HG02840 (cell line): ENCODE measurements around the gene ANKS3.
"Not testable (repeated sequence)": the region's sequence is repeated elsewhere in the genome, so short reads cannot be mapped to it uniquely, and the experiment has no call there.

Experiments used
- ATAC-seq: cut with Tn5 transposase; IDR thresholded peaks from one replicate; pipeline ENCODE4 v1.9.1; 2021; ENCODE audit warnings: mild to moderate bottlenecking, moderate library complexity, moderate number of reproducible peaks; ENCODE audit not compliant: unreplicated experiment, low FRiP score

ANKS3 gene

DNA sequence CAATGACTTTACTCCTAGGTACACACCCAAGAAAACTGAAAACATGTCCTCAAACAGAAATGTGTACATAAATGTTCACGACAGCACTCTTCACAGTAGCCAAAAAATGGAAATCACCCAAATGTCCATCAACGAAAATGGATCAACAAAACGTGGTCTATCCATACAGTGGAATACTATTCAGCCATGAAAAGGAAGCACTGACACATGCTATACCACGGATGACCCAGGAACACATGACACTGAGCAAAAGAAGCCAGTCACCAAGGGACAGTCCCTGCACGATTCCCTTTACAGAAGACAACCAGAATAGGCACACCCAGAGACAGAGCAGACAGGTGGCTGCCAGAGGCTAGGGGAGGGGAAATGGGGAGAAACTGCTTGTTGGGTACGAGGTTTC is 21.6 kb upstream of the ANKS3 start:
- ATAC-seq, result no peak

DNA sequence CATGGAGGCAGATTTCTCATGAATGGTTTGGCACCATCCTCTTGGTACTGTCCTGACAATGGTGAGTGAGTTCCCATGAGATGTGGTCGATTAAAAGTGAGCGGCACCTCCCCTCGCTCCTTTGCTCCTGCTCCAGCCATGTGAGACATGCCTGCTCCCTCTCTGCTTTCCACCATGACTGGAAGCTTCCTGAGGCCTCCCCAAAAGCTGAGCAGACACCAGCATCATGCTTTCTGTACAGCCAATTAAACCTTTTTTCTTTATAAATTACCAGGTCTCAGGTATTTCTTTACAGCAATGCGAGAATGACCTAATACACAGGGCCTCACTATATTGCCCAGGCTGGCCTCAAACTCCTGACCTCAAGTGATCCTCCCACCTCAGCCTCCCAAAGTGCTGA is 20.8 kb upstream of the ANKS3 start:
- ATAC-seq, result no peak

DNA sequence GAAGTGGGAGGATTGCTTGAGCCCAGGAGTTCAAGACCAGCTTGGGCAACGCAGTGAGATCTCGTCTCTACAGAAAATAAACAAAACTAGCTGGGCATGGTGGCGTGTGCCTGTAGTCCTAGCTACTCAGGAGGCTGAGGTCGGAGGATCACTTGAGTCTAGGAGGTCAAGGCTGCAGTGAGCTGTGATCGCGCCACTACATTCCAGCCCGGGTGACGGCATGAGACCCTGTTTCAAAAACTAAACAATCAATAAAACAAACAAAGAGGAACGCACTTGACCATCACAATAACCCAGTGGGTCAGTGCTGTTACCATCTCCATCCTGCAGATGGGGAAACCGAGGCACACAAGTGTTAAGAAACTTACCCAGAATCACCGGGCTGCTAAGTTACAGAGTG is 19.2 kb upstream of the ANKS3 start:
- ATAC-seq, result no peak

- ATAC-seq, result no peak
Observed at GRCh38 chr16:4752351-4753100, 18.5 kb upstream of the ANKS3 start.

GRCh38 chr16:4750896-4751295 is 16.8 kb upstream of the ANKS3 start:
- no peak for ATAC-seq

- no peak for ATAC-seq
Observed at GRCh38 chr16:4749700-4750257, 15.7 kb upstream of the ANKS3 start.

DNA sequence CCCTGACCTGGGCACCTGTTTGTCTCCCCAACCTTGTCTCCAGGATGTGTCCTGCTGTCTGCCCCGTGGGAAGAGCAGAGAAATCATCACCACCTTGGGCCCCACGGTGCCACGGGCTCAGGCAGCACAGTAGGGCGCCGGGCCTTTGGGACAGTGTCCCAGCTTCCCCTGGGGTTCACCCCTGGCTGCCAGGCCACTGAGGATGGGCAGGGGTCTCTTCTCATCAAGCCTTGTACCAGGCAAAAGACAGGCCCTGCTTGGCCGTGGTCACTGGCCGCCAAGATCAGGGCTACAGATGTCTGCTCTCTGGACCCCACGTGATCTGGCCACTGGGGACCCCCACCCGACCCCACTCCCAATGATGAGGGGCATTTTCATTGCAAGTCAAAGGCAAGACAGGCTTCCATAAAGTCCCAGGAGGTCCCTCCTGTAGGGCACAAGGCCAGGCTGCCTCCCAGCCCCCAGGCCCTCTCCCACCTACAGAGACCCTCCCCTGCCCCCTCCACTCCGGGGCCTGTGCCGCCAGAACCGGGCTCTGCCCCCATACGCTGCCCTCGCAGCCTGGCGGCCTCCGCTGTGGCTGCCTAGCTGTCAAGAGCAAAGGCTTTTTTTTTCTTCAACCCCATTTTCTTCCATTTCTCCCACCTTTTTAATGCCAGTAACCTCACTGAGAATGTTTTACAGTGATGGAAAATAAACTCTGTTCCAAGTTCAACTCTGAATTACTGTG is 14.8 kb upstream of the ANKS3 start:
- no peak for ATAC-seq

DNA sequence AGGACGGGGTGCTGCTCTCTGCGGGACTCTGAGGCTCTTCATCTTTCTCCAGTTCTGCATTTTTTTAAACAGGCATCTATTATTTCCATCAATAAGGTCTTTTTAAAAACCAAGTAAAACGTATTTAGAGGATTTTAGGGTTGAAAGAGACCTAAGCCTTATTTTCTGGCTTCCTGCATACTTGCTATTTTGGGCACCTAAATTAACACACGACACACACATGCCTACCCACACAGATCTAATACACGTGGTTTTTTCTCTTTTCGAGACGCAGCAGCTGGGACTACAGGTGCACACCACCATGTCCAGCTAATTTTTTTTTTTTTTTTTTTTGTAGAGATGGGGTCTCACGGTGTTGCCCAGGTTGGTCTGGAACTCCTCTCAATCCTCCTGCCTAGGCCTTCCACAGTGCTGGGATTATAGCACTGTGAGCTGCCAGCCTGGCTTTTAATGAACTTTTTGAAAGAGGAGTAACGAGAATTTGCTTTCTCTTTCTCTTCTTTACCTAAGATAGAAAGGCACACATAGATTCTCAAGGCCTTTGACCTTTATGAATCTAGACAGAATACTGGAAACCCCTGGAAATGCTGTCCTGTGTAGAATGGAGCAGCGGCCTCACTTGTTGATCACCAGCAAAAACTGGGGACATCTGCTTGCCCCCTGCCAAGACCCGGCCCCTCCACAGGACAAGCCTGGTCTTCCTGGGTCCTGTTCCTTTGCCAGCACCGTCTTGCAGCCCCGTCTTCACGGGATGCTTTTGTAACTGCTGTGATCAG is 14.0 kb upstream of the ANKS3 start:
- ATAC-seq, result no peak

- no peak for ATAC-seq
Observed at GRCh38 chr16:4746991-4747574, 13.0 kb upstream of the ANKS3 start.

GRCh38 chr16:4746215-4746614 is 12.1 kb upstream of the ANKS3 start:
- ATAC-seq, result no peak

GRCh38 chr16:4745274-4745569 is 11.2 kb upstream of the ANKS3 start:
- no peak for ATAC-seq

DNA sequence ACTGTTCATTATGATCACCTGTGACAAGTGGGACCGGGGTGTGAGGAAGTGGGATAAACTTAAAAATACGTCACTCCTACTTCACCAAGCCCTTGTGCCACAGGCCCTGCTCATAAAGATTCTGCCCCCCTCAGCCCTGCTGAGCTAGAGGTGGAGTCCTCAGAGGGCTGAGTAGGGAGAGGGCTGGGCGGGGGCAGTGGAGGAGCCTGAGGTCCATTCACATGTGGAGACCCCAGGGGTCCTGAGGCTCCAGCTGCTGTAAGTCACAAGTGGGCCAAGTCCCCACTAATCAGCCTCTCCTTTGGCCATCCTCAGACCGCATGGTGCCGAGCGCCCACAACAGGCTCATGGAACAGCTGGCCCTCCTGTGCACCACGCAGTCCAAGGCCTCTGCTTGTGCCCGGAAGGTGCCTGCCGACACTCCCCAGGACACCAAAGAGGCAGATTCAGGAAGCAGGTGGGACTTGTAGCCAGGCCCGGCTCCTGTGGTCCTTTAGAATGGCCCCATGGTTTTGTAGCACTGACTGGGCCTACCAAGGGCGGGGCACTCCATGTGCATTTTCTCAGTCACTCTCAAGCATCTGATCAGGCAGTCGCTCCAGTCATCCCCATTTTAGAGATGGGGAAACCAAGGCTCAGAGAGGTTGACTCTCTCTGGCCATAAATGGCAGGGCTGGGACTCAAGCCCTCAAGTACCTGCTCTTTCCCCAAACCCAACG is 10.6 kb upstream of the ANKS3 start:
- ATAC-seq, result no peak

- ATAC-seq, result no peak
Observed at GRCh38 chr16:4743226-4743878, 9.3 kb upstream of the ANKS3 start.

GRCh38 chr16:4738370-4738769 is 4.3 kb upstream of the ANKS3 start:
- ATAC-seq, result not testable (repeated sequence)

GRCh38 chr16:4737545-4737944 is 3.5 kb upstream of the ANKS3 start:
- ATAC-seq, result no peak

GRCh38 chr16:4736546-4736945 is 2.5 kb upstream of the ANKS3 start:
- ATAC-seq, result no peak

GRCh38 chr16:4734730-4735535 is 862 bp upstream of the ANKS3 start:
- peak; percentile 55 for ATAC-seq

- ATAC-seq, result no peak
Observed at GRCh38 chr16:4733747-4734062, 366 bp downstream of the ANKS3 start.

DNA sequence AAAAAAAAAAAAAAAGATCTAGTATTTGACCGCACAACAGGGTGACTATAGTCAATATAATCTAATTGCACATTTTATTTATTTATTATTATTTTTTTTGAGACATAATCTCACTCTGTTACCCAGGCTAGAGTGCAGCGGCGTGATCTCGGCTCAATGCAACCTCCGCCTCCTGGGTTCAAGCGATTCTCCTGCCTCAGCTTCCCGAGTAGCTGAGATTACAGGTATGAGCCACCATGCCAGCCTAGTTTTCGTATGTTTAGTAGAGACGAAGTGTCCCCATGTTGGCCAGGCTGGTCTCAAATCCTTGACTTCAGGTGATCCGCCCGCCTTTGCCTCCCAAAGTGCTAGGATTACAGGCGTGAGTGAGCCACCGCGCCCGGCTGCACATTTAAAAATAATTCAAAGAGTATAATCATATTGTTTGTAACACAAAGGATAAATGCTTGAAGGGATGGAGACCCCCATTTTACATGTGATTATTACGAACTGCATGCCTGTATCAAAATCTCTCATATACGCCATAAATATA is 794 bp downstream of the ANKS3 start:
- ATAC-seq, result no peak
